ENCODE results near the gene SLC22A23.

The SLC22A23 gene

DNA sequence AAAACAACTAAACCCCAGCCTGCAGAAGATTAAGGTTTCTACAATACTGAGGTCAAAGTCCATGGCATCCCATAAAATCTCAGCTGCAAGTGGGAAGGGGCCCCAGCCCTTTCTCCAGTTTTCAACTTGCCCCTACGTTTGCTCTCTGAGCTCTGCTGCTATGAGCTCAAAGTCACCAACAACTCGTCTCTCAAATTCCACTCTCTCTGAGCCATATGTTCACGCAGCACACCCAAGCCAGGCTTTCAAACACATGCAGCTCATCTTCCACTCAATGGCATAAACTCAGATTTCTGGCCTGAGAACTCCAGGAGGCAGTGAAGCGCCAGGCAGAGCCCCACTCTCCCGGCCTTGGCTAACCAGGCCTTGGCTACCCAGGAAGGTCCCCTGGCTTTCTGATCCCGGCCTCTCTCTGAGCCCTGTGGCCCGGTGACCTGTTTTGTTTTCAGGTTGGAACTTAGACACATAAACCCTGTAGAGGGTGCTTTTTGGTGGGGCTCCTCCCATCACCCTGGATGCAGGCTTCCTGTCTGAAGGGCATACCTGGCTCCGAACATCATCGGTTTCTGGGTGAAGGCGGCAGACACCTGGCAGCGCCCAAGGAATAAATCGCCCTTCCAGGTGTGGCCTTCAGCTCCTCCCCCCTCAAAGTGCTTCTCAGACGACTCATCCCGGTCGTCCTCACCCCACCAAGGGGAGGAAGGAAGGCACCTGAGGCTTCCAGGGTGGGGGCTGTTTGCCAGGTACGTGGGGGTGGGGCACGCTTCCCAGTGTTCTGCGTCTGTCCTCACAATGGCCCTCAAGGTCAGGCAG lies 12.4 kb downstream of the SLC22A23 start:
- no peak for TF ChIP-seq POLR2A (IDR thresholded peaks at IDR 0.05; ENCODE audit: low read depth, low read length)
- no peak for FAIRE-seq
- DNase-seq (ENCODE audit: insufficient read length, low spot score) = no peak

DNA sequence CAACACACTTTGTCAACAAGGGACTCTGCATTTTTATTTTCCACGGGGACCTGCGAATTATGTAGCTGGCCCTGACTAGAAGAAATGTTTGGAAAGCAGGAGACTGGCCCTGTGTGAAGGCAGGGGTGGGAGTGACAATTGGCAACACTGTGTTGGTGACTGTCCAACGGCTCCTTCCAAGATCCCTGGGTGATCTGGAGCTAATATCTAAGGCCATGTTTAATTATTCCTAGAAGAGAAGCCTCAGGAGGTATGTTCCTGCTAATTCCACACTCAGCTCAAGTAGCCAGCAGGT lies 13.7 kb downstream of the SLC22A23 start:
- DNase-seq (ENCODE audit: insufficient read length, low spot score) (no peak), FAIRE-seq (no peak)
- TF ChIP-seq POLR2A (IDR thresholded peaks at IDR 0.05; ENCODE audit: low read depth, low read length) = no peak

GRCh38 chr6:3442431-3443220 lies 14.2 kb downstream of the SLC22A23 start:
- DNase-seq (ENCODE audit: insufficient read length, low spot score) = peak; percentile 60
- no peak for TF ChIP-seq POLR2A (IDR thresholded peaks at IDR 0.05; ENCODE audit: low read depth, low read length)
- FAIRE-seq = no peak

- FAIRE-seq (no peak), DNase-seq (ENCODE audit: insufficient read length, low spot score) (no peak)
- TF ChIP-seq POLR2A (IDR thresholded peaks at IDR 0.05; ENCODE audit: low read depth, low read length) = no peak
Observed at GRCh38 chr6:3440911-3441310, 15.9 kb downstream of the SLC22A23 start.

- FAIRE-seq (no peak), DNase-seq (ENCODE audit: insufficient read length, low spot score) (no peak)
- TF ChIP-seq POLR2A (IDR thresholded peaks at IDR 0.05; ENCODE audit: low read depth, low read length) = no peak
Observed at GRCh38 chr6:3439961-3440360, 16.9 kb downstream of the SLC22A23 start.

GRCh38 chr6:3438190-3439167 lies 18.4 kb downstream of the SLC22A23 start:
- no peak for TF ChIP-seq POLR2A (IDR thresholded peaks at IDR 0.05; ENCODE audit: low read depth, low read length)
- peak; percentile 55 for DNase-seq (ENCODE audit: insufficient read length, low spot score)
- FAIRE-seq = no peak

DNA sequence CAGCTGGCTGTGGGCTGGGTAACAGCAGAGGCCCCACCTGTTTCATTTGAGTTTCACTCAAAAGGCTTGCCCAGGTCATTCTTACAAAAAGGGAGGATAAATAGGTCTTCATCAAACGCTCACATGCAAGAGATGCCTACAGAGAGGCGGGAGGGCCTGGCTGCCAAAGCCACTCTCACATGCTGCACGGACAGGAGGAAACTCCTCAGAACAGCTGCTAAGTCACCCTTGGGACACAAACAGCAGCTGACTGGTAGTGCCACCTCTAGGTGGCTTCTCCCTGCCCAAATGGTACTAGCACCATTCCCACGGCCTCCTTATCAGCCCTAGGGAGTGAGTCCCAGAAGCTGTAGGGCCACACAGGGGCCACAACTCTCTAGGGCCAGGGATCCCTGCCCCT lies 23.8 kb downstream of the SLC22A23 start:
- FAIRE-seq (no peak), DNase-seq (ENCODE audit: insufficient read length, low spot score) (no peak)
- TF ChIP-seq POLR2A (IDR thresholded peaks at IDR 0.05; ENCODE audit: low read depth, low read length) = no peak

GRCh38 chr6:3432416-3432815 lies 24.4 kb downstream of the SLC22A23 start:
- FAIRE-seq = no peak
- no peak for TF ChIP-seq POLR2A (IDR thresholded peaks at IDR 0.05; ENCODE audit: low read depth, low read length)
- no peak for DNase-seq (ENCODE audit: insufficient read length, low spot score)

DNA sequence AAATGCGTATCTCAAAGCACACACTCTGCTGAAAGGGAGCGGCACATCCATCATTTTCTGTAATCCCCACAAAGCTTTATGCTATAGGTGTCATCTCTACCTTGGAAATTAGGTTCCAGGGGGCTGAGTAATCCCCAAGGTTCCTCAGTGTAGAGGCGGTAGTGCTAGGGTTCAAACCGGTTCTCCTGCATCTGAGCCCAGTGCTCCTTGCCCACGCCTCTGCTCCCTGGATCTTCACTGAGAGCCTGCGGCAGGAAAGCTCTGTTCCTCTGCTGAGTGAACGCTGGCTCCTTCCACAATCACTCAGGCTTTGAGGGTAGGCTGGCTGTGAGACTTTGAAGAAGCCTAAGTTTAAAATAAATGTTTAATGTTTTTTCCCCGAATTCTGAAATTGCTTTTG lies 24.9 kb downstream of the SLC22A23 start:
- FAIRE-seq (no peak), DNase-seq (ENCODE audit: insufficient read length, low spot score) (no peak)
- no peak for TF ChIP-seq POLR2A (IDR thresholded peaks at IDR 0.05; ENCODE audit: low read depth, low read length)

- no peak for TF ChIP-seq POLR2A (IDR thresholded peaks at IDR 0.05; ENCODE audit: low read depth, low read length)
- DNase-seq (ENCODE audit: insufficient read length, low spot score) (no peak), FAIRE-seq (no peak)
Observed at GRCh38 chr6:3429211-3429610, 27.6 kb downstream of the SLC22A23 start.

GRCh38 chr6:3428700-3429099 lies 28.1 kb downstream of the SLC22A23 start:
- FAIRE-seq (no peak), DNase-seq (ENCODE audit: insufficient read length, low spot score) (no peak)
- TF ChIP-seq POLR2A (IDR thresholded peaks at IDR 0.05; ENCODE audit: low read depth, low read length) = no peak

GRCh38 chr6:3428247-3428646 lies 28.6 kb downstream of the SLC22A23 start:
- FAIRE-seq = no peak
- no peak for DNase-seq (ENCODE audit: insufficient read length, low spot score)
- no peak for TF ChIP-seq POLR2A (IDR thresholded peaks at IDR 0.05; ENCODE audit: low read depth, low read length)

DNA sequence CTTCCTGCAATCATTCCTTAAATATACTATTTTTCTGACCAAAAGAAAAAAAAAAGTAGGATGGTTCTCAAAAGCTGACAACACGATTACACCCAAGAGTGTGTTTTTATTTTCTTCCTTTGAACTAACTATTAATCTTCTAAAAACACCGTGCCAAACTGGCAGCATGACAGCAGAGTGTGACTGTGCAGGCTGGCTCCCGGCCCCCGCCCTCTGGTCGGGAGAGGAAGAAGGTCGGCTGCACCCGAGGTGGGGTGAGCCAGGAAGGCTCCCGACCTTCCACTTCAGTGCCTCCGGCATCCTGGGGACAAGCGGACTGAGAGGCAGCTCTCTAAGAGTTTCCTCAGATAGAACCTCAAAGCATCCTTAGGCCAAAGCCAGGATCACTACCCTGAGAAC lies 29.2 kb downstream of the SLC22A23 start:
- TF ChIP-seq POLR2A (IDR thresholded peaks at IDR 0.05; ENCODE audit: low read depth, low read length) = no peak
- DNase-seq (ENCODE audit: insufficient read length, low spot score) = peak; percentile 50

More for the DNA sequence above, 29.2 kb downstream of the SLC22A23 start:
- FAIRE-seq = no peak
